Activated B cell treated with CpG ODN at 0.5 μM for 24 hours (primary cell): ENCODE results near the gene EHBP1L1. TPM values are rescaled to one million over a fixed set of nuclear protein-coding genes. Genes with fewer than 3 reads are reported as not detected.

Experiments
- ATAC-seq: fragments of 200-7000 bp; cut with Tn5 transposase; one replicate; pipeline ENCODE4 v1.10.0; 2021; ENCODE audit warnings: low read depth, mild to moderate bottlenecking, moderate library complexity
- CTCF ChIA-PET: fragments of 350-600 bp; sonication (Branson Sonifier 250); formaldehyde crosslinking; loops from one replicate; lab custom pipeline; 2021; ENCODE audit warnings: antibody characterized with exemption; lab: Charles Lee
- POLR2A ChIA-PET: fragments of 350-600 bp; sonication (Branson Sonifier 250); formaldehyde crosslinking; loops from one replicate; lab custom pipeline; 2021; ENCODE audit warnings: antibody characterized with exemption; lab: Charles Lee
- DNase-seq: peaks from one replicate; pipeline ENCODE4 v3.0.0; 2022
- H3K27ac Mint-ChIP-seq: one replicate; pipeline ENCODE4 v1.8.0; 2020; ENCODE audit warnings: mixed read lengths
- H3K27me3 Mint-ChIP-seq: one replicate; pipeline ENCODE4 v1.8.0; 2021; ENCODE audit warnings: mixed read lengths
- H3K36me3 Mint-ChIP-seq: one replicate; pipeline ENCODE4 v1.8.0; 2021; ENCODE audit warnings: low read depth, mixed read lengths
- H3K4me1 Mint-ChIP-seq: one replicate; pipeline ENCODE4 v1.8.0; 2021; ENCODE audit warnings: mixed read lengths
- H3K4me3 Mint-ChIP-seq: one replicate; pipeline ENCODE4 v1.8.0; 2020; ENCODE audit warnings: mild to moderate bottlenecking, mixed read lengths
- H3K9me3 Mint-ChIP-seq: one replicate; pipeline ENCODE4 v1.8.0; 2020; ENCODE audit warnings: mixed read lengths
- CTCF ChIP-seq: fragments of 200-600 bp; IDR thresholded peaks from one replicate; pipeline ENCODE4 v1.8.0; 2022; ENCODE audit warnings: antibody characterized with exemption, mild to moderate bottlenecking
- intact Hi-C: fragments of 100-400 bp; cut with micrococcal nuclease; formaldehyde crosslinking; loops from one replicate; pipeline ENCODE4 v1.15.1; 2024
- total RNA-seq: library from RNA; stranded (reverse); gene quantifications from 2 replicates; pipeline ENCODE4 v1.2.3, GENCODE V29; 2022

Gene EHBP1L1
- total RNA-seq, 1 donor from 2014 or later = 163 TPM

- H3K27me3 Mint-ChIP-seq = no peaks in the 10 kb centered on the region
- H3K9me3 Mint-ChIP-seq = no peaks in the 10 kb centered on the region
- peak overlapping the region; percentile 88 for H3K4me3 Mint-ChIP-seq
- peaks cover 30% of the 10 kb centered on the region for H3K36me3 Mint-ChIP-seq
- peaks cover 22% of the 10 kb centered on the region for H3K4me1 Mint-ChIP-seq
- POLR2A ChIA-PET = interaction anchor here (0.8 to 4.9 kb wide), 33 partner anchors 8 to 319 kb away, joined by 3 to 52 read pairs (median 6); partner anchors contain the start of genes DPF2, EHBP1L1, FAM89B and KAT5
- peak; percentile 88 for ATAC-seq
- peak; percentile 88 for DNase-seq
- intact Hi-C loops = loop anchor here (1.0 to 2.0 kb wide), 9 partner anchors 12 to 278 kb away; partner anchors contain the start of genes LTBP3, PCNX3 and ZNRD2
- peak overlapping the region; percentile 86 for H3K27ac Mint-ChIP-seq
- CTCF ChIA-PET = interaction anchor here (0.6 to 5.0 kb wide), 16 partner anchors 8 to 211 kb away, joined by 3 to 52 read pairs (median 5); partner anchors contain the start of genes EHBP1L1, FAM89B, KCNK7 and MAP3K11
- TF ChIP-seq CTCF = no peak
These were observed 35.4 kb upstream of the EHBP1L1 start for GRCh38 chr11:65540290-65541092.

DNA sequence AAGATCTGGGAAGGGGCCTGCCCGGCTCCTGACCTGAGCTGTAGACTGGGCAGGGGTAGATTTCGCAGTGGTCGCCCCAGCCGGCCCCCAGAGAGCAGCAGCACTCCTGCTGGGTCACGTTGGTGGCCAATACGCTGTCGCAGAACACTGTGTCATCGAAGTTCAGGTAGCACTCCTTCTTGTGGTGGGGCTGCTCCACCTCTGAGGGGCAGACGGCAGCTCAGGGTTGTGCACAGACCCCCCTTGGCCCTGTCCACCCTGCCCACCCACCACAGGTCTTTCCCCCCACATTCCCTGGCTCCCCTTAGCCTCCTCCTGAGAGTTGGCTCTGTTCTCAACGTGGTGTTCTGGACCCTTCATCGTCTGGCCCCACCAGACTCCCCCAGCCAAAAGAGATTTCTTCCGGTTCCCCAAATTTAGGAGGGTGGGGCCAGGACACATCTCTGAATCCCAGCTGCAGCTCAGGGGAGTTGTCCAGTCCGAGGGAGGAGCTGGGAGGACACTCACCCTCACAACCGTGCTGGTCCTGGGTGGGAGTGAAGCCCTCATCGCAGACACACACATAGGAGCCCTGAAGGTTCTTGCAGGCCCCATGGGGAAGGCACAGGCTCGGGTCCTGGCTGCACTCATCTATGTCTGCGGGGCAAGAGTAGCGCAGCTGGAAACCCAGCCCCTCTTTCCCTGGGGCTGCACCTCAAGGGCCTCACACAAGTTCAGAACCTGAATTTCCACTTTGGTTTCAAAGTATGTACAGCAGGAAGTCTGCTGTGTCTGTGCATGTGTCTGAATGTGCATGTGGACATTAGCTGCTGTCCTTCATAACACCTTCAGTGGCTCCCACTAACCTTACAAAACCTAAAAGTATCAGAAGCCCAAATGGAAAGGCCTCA is 34.5 kb upstream of the EHBP1L1 start:
- H3K36me3 Mint-ChIP-seq = peaks cover 24% of the 10 kb centered on the region
- intact Hi-C loops = loop anchor here (1.0 to 2.0 kb wide), 2 partner anchors 17 to 277 kb away; partner anchors contain the start of gene LTBP3
- no peaks in the 10 kb centered on the region for H3K9me3 Mint-ChIP-seq
- ATAC-seq (no peak), DNase-seq (no peak)
- no peaks in the 10 kb centered on the region for H3K27me3 Mint-ChIP-seq
- peak overlapping the region; percentile 86 for H3K27ac Mint-ChIP-seq
- ChIA-PET CTCF (interaction anchor here (0.9 to 5.0 kb wide), 13 partner anchors 8 to 343 kb away, joined by 3 to 52 read pairs (median 6); partner anchors contain the start of genes EHBP1L1, FAM89B, MAP3K11 and SCYL1), POLR2A (interaction anchor here (0.8 to 4.9 kb wide), 33 partner anchors 8 to 318 kb away, joined by 3 to 52 read pairs (median 6); partner anchors contain the start of genes DPF2, EHBP1L1, FAM89B and MALAT1)
- peak overlapping the region; percentile 88 for H3K4me3 Mint-ChIP-seq
- no peak for TF ChIP-seq CTCF
- peaks cover 29% of the 10 kb centered on the region for H3K4me1 Mint-ChIP-seq

- Mint-ChIP-seq H3K4me1 (peaks cover 40% of the 10 kb centered on the region), H3K9me3 (no peaks in the 10 kb centered on the region), H3K27me3 (no peaks in the 10 kb centered on the region), H3K36me3 (peaks cover 10% of the 10 kb centered on the region), H3K27ac (no peak overlapping the region), H3K4me3 (no peak overlapping the region)
- ChIA-PET CTCF (interaction anchor here (0.9 to 5.0 kb wide), 6 partner anchors 10 to 342 kb away, joined by 3 to 52 read pairs (median 37); partner anchors contain the start of genes FAM89B and ZNRD2), POLR2A (interaction anchor here (0.9 to 3.7 kb wide), 2 partner anchors 9 to 27 kb away, joined by 4 to 38 read pairs; partner anchors contain the start of gene ZNRD2)
- no peak for TF ChIP-seq CTCF
- DNase-seq (no peak), ATAC-seq (no peak)
- intact Hi-C loops = no loop called here
These were observed 33.0 kb upstream of the EHBP1L1 start for GRCh38 chr11:65542738-65543390.

- no peak for ATAC-seq
- Mint-ChIP-seq H3K36me3 (no peaks in the 10 kb centered on the region), H3K4me3 (peak overlapping the region; percentile 85), H3K27ac (peak overlapping the region; percentile 82), H3K9me3 (no peaks in the 10 kb centered on the region), H3K27me3 (no peaks in the 10 kb centered on the region), H3K4me1 (peaks cover 55% of the 10 kb centered on the region)
- no peak for DNase-seq
- intact Hi-C loops = loop anchor here (1.0 kb wide), 2 partner anchors 12 to 24 kb away; partner anchors contain the start of genes LTBP3 and ZNRD2
- POLR2A ChIA-PET = interaction anchor here (0.6 to 2.4 kb wide), 9 partner anchors 9 to 166 kb away, joined by 3 to 17 read pairs (median 9); partner anchors contain the start of genes EHBP1L1, MALAT1 and PCNX3
- TF ChIP-seq CTCF = no peak
- CTCF ChIA-PET = interaction anchor here (3.1 kb wide), 1 partner anchor 43 kb away, joined by 13 read pairs; no protein-coding TSS in a partner anchor
These were observed 30.0 kb upstream of the EHBP1L1 start for GRCh38 chr11:65545853-65546216.
